PFSK-1 (cell line): Measurements from ENCODE around the gene FIBIN.

Experiments
- FOXP2 ChIP-seq: optimal IDR thresholded peaks from 2 replicates; pipeline ENCODE3; 2011; ENCODE audit warnings: borderline replicate concordance, control low read depth, inconsistent platforms; ENCODE audit not compliant: insufficient read depth; ENCODE audit errors: extremely low read length, extremely low read depth
- POLR2AphosphoS5 ChIP-seq: IDR thresholded peaks from 2 replicates; pipeline ENCODE4 v1.6.1; 2012; ENCODE audit warnings: low read depth, mild to moderate bottlenecking, control low read depth, low read length, moderate library complexity
- REST ChIP-seq, 2 experiments: IDR thresholded peaks; 2 replicates each; pipeline versions ENCODE4 v1.6.1 to v1.8.0; 2011 to 2012; ENCODE audit warnings: low read depth in 2 of 2, low read length in 2 of 2, control low read depth in 1 of 2, inconsistent platforms in 1 of 2, mild to moderate bottlenecking in 1 of 2, moderate library complexity in 1 of 2; ENCODE audit not compliant: insufficient read depth in 1 of 2
- SIN3A ChIP-seq: IDR thresholded peaks from 2 replicates; pipeline ENCODE4 v1.6.1; 2012; ENCODE audit warnings: mild to moderate bottlenecking, low read length, moderate library complexity, borderline replicate concordance; ENCODE audit not compliant: insufficient read depth
- TAF1 ChIP-seq: IDR thresholded peaks from 2 replicates; pipeline ENCODE4 v1.6.1; 2012; ENCODE audit warnings: low read length, control low read depth, borderline replicate concordance; ENCODE audit not compliant: insufficient read depth

FIBIN gene

GRCh38 chr11:26947904-26948639 lies 45.8 kb upstream of the FIBIN start:
- TF ChIP-seq FOXP2 (no peak), REST (IDR thresholded peaks at IDR 0.05; ENCODE audit: insufficient read depth in 1 of 2, low read depth in 2 of 2, low read length in 2 of 2) (no peak), SIN3A (no peak), POLR2AphosphoS5 (no peak), TAF1 (no peak)

- TF ChIP-seq REST (IDR thresholded peaks at IDR 0.05; ENCODE audit: insufficient read depth in 1 of 2, low read depth in 2 of 2, low read length in 2 of 2) (no peak), TAF1 (no peak), SIN3A (no peak), POLR2AphosphoS5 (no peak), FOXP2 (no peak)
These were observed 45.0 kb upstream of the FIBIN start for GRCh38 chr11:26948881-26949280.

GRCh38 chr11:26949846-26950245 lies 44.1 kb upstream of the FIBIN start:
- no peak for TF ChIP-seq POLR2AphosphoS5
- no peak for TF ChIP-seq TAF1
- no peak for TF ChIP-seq FOXP2

GRCh38 chr11:26950260-26950719 lies 43.6 kb upstream of the FIBIN start:
- TF ChIP-seq TAF1 = no peak
- TF ChIP-seq SIN3A = no peak
- no peak for TF ChIP-seq FOXP2
- peak; percentile 66 to 89 for TF ChIP-seq REST (IDR thresholded peaks at IDR 0.05; ENCODE audit: insufficient read depth in 1 of 2, low read depth in 2 of 2, low read length in 2 of 2)
- TF ChIP-seq POLR2AphosphoS5 = no peak

GRCh38 chr11:26951809-26952515 lies 42.0 kb upstream of the FIBIN start:
- TF ChIP-seq SIN3A (no peak), FOXP2 (no peak), TAF1 (no peak), REST (IDR thresholded peaks at IDR 0.05; ENCODE audit: insufficient read depth in 1 of 2, low read depth in 2 of 2, low read length in 2 of 2) (no peak), POLR2AphosphoS5 (no peak)
